GM19035 (cell line): Measurements from ENCODE around the gene ETV2.
"Not testable (repeated sequence)": the region's sequence is repeated elsewhere in the genome, so short reads cannot be mapped to it uniquely, and the experiment has no call there.

ENCODE experiments used
- ATAC-seq: cut with Tn5 transposase; IDR thresholded peaks from one replicate; pipeline ENCODE4 v1.9.1; 2021; ENCODE audit not compliant: unreplicated experiment

The ETV2 gene

DNA sequence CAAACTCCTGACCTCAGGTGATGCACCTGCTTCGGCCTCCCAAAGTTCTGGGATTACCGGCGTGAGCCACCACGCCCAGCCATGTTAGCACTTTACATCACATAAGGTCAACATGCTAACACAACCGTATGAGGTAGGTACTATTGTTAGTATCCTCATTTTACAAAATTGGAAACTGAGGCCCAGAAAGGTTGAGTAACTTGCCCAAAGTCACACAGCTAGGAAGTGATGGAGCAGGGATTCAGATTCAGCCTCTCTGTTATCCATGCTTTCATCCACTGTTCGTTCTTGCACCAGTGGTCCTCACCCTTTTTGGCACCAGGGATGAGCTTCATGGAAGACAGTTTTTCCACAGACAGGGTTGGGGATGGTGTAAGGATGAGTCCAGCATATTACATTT lies 15.2 kb downstream of the ETV2 start:
- no peak for ATAC-seq

DNA sequence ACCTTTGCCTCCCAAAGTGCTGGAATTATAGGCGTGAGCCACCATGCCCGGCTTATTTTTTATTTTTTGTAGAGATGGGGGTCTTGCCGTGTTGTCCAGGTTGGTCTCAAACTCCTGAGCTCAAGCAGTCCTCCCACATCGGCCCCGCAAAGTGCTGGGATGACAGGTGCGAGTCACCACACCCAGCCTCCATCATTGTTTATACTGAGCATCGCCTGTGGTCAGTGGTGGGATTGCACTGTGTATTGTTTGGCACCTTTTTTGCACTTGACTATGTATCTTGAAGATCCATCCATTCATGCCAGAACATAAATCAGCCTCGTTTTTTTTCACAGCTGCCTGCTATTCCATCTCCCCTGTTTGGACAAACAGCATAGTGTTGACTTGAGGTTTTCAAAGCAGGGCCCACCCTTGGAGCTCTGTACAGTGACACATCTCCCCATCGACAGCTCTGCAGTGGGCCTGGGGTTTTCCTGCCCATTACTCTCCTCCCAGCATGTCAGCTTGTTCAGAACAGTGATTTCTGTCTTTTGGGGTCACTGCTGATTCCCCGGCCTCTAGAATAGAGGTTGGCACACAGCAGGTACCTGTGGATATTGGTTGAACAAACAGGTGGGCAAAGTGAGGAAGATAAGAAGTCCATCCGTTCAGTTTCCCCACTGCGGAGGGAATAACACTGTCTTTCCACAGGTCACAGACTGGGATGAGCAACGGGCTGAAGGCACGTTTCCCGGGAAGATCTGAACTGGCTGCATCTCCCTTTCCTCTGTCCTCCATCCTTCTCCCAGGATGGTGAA lies 16.6 kb downstream of the ETV2 start:
- ATAC-seq: no peak

DNA sequence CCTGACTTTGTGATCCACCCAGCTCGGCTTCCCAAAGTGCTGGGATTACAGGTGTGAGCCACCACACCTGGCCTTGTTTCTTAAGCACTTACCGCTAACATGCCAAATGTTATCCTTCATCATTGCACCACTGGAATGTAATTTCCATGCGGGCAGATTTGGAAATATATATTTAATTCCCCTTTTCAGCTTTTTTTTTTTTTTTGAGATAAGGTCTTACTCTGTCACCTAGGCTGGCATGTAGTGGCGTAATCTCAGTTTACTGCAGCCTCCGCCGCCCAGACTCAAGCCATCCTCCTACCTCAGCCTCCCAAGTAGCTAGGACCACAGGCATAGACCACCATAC lies 20.4 kb downstream of the ETV2 start:
- ATAC-seq: no peak

DNA sequence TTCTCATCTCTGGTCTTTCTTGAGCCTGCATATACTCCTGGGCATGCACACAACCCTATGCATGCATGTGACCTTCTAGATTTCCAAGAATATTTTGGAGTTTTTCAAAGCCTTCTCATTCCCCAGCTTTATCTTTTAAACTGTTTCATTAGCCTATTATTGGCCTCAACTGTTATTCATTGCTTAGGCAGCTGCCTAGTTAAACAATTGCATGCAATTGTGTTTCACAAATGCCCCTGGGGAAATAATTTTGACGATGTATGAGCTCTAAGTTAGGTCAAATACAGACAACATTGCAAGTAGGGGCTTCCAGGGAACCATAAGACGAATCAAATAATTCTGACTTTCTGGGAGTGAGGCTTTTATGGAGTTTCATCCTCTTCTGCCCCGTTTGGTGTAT lies 22.4 kb downstream of the ETV2 start:
- no peak for ATAC-seq

DNA sequence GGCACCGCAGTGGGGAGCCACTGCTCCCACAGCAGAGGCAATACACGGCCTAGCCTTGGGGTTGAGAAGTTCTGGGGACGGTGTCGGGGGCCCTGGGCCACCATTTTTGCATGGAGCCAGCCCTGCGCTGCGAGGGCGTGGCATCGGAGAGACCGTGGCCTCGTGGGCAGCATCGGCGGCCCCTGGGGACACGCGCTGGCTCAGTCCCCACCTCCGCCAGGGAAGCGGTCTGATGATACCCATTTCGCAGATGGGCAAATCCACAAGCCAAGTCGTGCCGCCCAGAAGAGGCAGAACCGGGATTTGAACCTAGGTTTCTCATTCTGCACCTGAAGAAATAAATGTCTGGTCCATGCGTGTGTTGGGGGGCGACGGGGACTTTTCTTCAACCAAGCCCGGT lies 23.6 kb downstream of the ETV2 start:
- ATAC-seq: no peak

DNA sequence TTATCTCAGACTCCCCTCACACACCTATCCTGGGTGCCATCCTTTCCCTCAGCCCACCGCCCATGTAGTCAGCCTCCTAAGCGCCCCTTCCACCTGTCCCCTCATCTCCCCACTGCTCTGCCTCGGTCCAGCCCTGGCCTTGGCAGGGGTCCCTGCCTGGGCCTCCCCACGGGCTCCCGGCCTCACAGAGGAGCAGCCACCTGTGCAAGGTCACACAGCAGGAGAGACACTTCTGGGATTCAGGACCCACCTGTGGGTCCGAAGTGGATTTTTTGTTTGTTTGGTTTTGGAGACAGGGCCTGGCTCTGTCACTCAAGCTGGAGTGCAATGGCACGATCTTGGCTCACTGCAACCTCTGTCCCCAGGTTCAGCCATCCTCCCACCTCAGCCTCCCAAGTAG lies 24.1 kb downstream of the ETV2 start:
- no peak for ATAC-seq

DNA sequence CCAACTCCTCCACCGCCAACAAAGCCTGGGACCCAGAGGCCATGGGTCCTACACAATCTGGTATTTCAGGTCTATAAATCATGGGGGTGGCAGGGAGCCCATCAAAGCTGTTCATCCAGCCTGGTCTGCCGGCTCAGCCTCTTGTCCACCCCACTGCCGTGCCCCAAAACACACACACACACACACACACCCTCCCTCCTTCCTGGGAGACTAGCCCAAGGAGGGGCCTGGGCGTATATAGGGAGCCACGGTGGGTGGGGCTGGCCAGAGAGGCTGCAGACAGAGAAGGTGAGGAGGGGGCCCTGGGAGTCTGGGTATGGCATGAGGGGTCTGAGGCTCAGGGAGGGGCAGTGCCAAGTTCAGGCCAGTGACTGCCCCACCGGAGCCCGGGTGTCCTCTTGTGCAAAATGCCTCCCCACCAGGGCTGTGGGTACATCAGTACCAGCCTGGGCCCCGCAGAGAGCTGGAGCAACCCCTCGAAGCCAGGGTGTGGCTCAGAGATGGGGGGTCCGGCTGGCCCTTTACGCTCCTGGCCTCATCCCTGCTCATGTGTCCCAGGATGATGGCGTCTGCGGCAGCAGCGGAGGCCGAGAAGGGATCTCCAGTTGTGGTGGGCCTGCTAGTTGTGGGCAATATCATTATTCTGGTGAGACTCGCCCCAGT lies 24.8 kb downstream of the ETV2 start, which contains the start of gene UPK1A:
TSS of gene UPK1A (plus strand) at position 267 of the 663 bp plus-strand sequence. CDS start at position 563, 296 bp downstream.
- ATAC-seq: no peak

DNA sequence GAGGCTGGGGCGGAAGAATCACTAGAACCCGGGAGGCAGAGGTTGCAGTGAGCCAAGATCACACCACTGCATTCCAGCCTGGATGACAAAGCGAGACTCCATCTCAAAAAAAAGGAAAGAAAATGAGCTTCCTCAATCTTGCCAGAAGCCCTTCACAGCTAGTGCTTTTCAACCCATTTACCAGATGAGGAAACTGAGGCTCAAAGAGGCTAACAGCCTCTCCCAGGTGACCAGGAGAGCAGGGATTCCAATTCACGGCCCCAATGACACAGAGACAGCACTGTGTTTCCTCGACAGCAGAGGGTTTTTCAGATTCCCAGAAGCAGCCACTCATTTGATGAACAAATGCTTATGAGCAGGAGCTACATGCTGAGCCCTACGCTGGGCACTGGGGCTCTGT lies 28.0 kb downstream of the ETV2 start:
- no peak for ATAC-seq

DNA sequence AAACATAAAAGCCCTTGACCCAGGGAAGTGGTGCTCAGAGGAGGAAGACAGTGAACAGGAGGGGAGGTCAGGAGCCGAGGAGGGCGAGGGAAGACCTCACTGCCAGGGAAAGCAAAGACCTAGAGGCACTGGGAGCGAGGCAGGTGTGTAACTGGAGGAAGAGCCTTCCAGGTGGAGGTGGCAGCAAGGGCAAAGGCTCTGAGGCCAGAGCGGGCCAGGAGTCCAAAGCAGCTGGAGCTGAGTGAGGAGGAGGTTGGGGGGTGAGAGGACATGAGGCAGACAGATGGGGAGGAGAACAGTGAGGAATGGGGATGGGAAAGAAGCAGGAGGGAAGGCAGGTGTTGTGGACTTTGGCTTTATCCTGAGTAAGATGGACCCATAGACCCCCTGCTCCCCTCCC lies 28.4 kb downstream of the ETV2 start:
- ATAC-seq: no peak

DNA sequence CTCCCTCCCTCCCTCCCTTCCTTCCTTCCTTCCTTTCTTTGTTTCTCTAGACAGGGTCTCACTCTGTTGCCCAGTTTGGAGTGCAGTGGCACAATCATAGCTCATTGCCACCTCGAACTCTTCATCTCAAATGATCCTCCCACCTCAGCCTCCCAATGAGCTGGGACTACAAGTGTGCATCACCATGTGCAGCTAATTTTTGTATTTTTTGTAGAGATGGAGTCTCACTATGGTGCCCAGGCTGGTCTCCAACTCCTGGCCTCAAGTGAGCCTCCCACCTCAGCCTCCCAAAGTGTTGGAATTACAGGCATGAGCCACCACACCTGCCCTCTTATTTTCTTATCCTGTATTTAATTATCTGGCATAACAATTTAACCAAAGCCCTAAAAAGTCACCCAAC lies 29.1 kb downstream of the ETV2 start:
- no peak for ATAC-seq

DNA sequence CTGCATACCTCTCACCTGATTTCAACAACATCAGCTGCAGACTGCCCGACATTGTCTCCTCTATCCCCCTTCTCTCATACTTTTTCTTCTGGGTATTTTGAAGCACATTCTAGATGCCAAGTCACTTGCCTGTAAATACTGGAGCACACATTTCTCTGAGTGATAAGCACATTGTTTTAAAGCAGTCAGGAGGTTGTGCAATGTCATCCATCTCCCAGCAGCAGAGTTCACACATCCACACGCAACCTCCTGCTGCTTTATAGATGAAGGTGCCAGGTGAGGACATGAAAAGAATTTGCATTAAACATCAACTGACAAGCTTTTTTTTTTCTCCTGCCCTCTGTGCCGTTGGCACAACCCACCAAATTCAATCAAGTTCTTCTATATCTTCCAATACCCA lies 30.3 kb downstream of the ETV2 start:
- no peak for ATAC-seq

DNA sequence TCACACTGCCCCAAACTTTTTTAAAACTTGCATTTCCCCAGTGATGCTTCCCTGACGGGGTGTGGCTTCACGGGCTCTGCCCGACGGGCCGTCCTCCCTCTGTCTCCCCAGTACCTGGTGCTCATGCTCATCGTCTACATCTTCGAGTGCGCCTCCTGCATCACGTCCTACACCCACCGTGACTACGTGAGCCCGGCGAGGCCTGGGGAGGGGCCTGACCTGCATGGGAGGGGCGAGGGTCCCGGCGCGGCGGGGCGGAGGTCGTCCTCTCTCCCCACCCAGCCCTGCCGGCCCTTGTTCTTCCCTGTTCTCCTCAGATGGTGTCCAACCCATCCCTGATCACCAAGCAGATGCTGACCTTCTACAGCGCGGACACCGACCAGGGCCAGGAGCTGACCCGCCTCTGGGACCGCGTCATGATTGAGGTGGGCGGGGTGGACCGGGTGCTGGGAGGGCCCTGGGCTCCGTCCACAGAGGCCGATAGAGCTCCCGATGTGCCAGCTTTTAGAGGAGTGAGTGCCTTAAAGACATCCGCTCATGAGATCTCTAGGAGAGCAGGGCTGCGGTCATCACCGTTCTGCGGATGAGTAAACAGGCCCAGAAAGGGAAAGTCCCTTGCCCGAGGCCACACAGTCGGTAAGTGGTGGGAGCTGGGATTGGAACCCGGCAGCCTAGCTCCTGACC lies 31.7 kb downstream of the ETV2 start:
- ATAC-seq: no peak

DNA sequence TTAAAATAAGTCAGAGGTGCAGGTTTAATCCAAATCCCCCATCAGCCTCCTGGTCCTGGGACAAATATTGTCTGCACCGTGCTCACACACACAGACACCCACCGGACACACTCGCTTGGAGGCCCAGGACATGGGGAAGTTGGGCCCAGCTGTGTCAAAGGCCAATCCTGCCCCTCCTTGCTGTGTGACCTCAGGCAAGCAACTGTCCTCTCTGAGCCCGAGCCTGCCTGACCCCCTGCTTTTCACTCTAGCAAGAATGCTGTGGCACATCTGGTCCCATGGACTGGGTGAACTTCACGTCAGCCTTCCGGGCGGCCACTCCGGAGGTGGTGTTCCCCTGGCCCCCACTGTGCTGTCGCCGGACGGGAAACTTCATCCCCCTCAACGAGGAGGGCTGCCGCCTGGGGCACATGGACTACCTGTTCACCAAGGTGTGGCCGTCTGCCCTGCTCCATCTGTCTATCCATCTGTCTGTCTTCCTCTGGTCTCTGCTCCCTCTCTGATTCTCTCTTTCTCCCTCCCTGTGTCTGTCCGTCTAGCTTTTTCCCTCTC lies 34.1 kb downstream of the ETV2 start:
- ATAC-seq: no peak

DNA sequence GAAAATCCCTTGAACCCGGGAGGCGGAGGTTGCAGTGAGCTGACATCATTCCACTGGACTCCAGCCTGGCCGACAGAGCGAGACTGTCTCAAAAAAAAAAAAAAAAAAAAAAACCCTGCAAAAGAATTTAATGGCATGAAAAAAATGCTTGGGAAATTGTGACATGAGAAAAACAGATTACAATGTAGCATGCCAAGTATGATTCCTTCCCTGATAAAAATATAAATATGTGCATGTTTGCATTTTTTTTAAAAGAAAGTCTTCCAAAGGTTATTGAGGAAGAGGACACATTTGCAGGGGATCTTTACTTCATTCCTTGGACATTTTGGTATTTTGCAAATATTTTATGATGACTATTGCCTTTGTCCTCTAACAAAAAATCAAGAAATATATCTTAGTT lies 48.3 kb downstream of the ETV2 start:
- no peak for ATAC-seq

DNA sequence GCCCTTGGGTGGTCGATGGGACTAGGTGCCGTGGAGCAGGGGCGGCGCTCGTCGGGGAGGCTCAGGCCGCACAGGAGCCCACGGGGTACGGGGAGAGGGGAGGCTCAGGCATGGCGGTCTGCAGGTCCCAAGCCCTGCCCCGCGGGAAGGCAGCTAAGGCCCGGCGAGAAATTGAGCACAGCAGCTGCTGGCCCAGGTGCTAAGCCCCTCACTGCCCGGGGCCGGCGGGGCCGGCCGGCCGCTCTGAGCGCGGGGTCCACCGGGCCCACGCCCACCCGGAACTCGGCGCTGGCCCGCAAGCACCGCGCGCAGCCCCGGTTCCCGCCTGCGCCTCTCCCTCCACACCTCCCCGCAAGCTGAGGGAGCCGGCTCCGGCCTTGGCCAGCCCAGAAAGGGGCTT lies 49.6 kb downstream of the ETV2 start:
- ATAC-seq: not testable (repeated sequence)

DNA sequence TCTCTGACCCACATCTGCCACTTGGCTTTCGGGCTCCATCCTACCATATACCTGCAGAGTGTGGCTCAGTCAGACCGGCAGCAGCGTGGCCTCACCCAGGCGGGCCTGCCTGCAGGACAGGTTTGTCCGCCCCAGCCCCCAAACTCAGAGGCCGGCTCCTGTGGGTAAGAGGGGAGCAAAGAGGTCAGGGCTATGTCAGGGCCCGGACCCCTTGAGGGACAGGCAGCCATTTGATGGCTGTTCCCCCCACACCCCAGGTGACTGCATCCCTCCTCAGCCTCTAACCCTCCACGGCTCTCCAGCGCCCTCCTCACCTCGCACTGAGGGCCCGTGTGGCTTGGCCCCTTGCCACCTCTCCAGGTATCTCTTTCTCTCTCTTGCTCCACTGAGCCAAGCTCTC lies 50.5 kb downstream of the ETV2 start:
- no peak for ATAC-seq

DNA sequence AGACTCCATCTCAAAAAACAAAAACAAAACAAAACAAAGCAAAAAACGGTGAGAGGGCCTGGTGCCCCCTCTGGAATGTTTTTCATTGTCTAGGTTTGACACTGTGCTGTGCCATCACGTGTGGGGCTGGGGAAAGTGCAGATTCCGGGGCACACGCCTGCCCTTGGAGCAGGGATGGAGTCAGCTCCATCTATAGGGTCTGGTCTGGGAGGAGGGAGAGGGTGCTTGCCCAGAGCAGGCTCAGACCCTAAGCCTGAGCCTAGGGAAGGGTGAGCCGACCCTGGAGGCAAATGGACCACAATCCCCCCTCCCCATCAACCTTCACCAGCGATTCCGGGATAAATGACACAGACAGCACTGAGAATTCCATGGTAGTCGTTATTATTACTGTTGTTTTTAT lies 51.9 kb downstream of the ETV2 start:
- no peak for ATAC-seq

DNA sequence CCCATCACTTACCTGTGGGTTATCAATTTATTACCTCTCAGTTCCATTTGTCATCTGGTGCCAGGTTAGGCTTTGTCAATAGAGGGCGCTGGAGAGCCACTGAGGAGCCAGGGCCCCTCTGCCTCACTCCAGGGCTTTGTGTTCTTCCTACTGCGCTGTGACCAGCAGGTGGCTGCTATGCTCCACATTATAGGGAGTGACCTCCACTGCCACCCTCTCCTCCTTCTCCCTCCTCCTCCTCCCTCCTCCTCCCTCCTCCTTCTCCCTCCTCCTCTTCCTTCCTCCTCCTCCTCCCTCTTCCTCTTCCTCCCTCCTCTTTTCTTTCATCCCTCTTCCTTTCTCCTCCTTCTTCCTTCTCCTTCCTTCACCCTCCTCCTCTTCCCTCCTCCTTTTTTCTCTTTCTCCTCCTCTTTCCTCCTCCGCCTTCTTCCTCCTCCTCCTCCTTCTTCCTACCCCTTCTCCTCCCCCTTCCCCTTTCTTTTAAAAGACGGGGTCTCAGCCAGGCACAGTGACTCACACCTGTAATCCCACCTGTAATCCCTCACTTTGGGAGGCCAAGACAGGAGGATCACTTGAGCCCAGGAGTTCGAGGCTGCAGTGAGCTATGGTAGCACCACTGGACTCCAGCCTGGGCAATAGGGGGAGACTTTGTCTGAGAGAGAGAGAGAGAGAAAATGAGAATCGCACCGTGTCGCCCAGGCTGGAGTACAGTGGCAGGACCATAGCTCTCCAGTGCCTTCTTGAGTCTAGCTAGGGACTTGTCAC lies 52.5 kb downstream of the ETV2 start:
- peak; percentile 85 for ATAC-seq
